Keratinocyte (primary cell): ENCODE data around the gene LIX1.

Experiments
- EZH2 ChIP-seq: IDR thresholded peaks from one replicate; pipeline ENCODE4 v1.6.1; 2012; ENCODE audit warnings: inconsistent platforms, mild to moderate bottlenecking, low read length, moderate library complexity
- TF ChIP-seq, protein P1 (sequence below), 3 experiments: IDR thresholded peaks in 1 of 3; conservative IDR thresholded peaks in 1 of 3; optimal IDR thresholded peaks in 1 of 3; 2 replicates in 2 of 3; 3 replicates in 1 of 3; pipeline versions ENCODE3 to v1.5.1; 2011; ENCODE audit warnings: low read length in 3 of 3, mild to moderate bottlenecking in 3 of 3, moderate library complexity in 2 of 3, control low read depth in 1 of 3, inconsistent platforms in 1 of 3; ENCODE audit not compliant: insufficient read depth in 2 of 3; ENCODE audit errors: extremely low read depth in 1 of 3

DNA sequence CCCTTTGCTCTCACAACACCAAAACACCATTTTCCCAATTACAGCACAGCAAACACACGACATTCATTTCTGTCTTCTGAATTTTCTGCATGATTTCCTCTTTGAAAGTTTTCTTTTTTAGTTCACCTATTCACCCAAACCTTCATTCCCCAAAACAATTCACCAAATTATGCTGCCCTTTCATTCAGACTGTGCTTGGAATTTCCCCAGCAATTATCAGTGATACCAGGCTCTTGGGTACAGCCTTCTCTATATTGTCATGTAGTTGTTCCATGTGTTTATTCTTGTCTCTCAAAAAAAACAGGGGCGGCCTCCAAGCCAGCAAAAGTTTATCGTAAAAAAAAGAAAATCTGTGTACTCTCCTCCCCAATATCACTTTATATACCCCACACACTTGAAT, 9.0 kb upstream of the LIX1 start:
- TF ChIP-seq, protein P1, sequence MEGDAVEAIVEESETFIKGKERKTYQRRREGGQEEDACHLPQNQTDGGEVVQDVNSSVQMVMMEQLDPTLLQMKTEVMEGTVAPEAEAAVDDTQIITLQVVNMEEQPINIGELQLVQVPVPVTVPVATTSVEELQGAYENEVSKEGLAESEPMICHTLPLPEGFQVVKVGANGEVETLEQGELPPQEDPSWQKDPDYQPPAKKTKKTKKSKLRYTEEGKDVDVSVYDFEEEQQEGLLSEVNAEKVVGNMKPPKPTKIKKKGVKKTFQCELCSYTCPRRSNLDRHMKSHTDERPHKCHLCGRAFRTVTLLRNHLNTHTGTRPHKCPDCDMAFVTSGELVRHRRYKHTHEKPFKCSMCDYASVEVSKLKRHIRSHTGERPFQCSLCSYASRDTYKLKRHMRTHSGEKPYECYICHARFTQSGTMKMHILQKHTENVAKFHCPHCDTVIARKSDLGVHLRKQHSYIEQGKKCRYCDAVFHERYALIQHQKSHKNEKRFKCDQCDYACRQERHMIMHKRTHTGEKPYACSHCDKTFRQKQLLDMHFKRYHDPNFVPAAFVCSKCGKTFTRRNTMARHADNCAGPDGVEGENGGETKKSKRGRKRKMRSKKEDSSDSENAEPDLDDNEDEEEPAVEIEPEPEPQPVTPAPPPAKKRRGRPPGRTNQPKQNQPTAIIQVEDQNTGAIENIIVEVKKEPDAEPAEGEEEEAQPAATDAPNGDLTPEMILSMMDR (optimal IDR thresholded peaks at IDR 0.05 in 1 of 3, IDR thresholded peaks at IDR 0.05 in 1 of 3, conservative IDR thresholded peaks at IDR 0.05 in 1 of 3; ENCODE audit: extremely low read depth in 1 of 3, insufficient read depth in 2 of 3, low read length in 3 of 3), result no peak
- TF ChIP-seq EZH2, result no peak
